BJ (cell line): ENCODE measurements around the gene TMEM258. TPM values are rescaled to one million over a fixed set of nuclear protein-coding genes. Genes with fewer than 3 reads are reported as not detected.

Experiments
- CTCF ChIA-PET: fragments of 350-600 bp; formaldehyde crosslinking; extraction: SDS; loops from one replicate; lab custom pipeline; 2021; ENCODE audit warnings: antibody characterized with exemption, inconsistent platforms; lab: Yijun Ruan, JAX
- POLR2A ChIA-PET: fragments of 300-600 bp; sonication (Branson Sonifier 250); formaldehyde crosslinking; extraction: SDS; loops from one replicate; lab custom pipeline; 2021; ENCODE audit warnings: antibody characterized with exemption; lab: Charles Lee
- DNase-seq: peaks from one replicate; pipeline ENCODE4 v3.0.0-alpha.2; 2011; ENCODE audit warnings: low read depth
- H3K27me3 ChIP-seq: 2 replicates; pipeline ENCODE4 v1.6.0; 2011; ENCODE audit warnings: low read length; ENCODE audit not compliant: control insufficient read depth, insufficient read depth
- H3K36me3 ChIP-seq: 2 replicates; pipeline ENCODE4 v1.5.1; 2011; ENCODE audit warnings: low read length; ENCODE audit not compliant: control insufficient read depth, insufficient read depth
- H3K4me3 ChIP-seq: 2 replicates; pipeline ENCODE4 v1.5.1; 2011; ENCODE audit warnings: low read depth, mild to moderate bottlenecking, control low read depth, low read length
- CTCF ChIP-seq: IDR thresholded peaks from 2 replicates; pipeline ENCODE4 v1.5.1; 2011; ENCODE audit warnings: low read depth, mild to moderate bottlenecking, control low read depth, inconsistent platforms, low read length, moderate library complexity; ENCODE audit not compliant: insufficient read depth
- polyA plus RNA-seq: library from polyadenylated mRNA; depleted of rRNA; stranded (reverse); fragments of >200 nt; gene quantifications from 2 replicates; pipeline ENCODE4 v1.2.3, GENCODE V29; 2011

Gene TMEM258
- polyA plus RNA-seq, 1 experiment = 371 TPM

- Histone ChIP-seq H3K27me3 (no peaks in the 10 kb centered on the region), H3K4me3 (no peak overlapping the region), H3K36me3 (peaks cover 22% of the 10 kb centered on the region)
- DNase-seq = no peak
- TF ChIP-seq CTCF = no peak
- CTCF ChIA-PET = interaction anchor here (1.2 to 1.8 kb wide), 3 partner anchors 8 to 36 kb away, joined by 6 to 8 read pairs (median 6); no protein-coding TSS in a partner anchor
- POLR2A ChIA-PET = no interaction called here
Measured at GRCh38 chr11:61783717-61784505, 8.5 kb downstream of the TMEM258 start.

GRCh38 chr11:61782841-61783240, 9.6 kb downstream of the TMEM258 start:
- Histone ChIP-seq H3K27me3 (no peaks in the 10 kb centered on the region), H3K36me3 (peaks cover 17% of the 10 kb centered on the region), H3K4me3 (no peak overlapping the region)
- DNase-seq = no peak
- ChIA-PET CTCF (interaction anchor here (0.6 to 3.3 kb wide), 4 partner anchors 30 to 330 kb away, joined by 3 to 15 read pairs (median 4); no protein-coding TSS in a partner anchor), POLR2A (no interaction called here)
- TF ChIP-seq CTCF = no peak

- H3K36me3 ChIP-seq = peaks cover 11% of the 10 kb centered on the region
- no peak for DNase-seq
- no peak overlapping the region for H3K4me3 ChIP-seq
- no peak for TF ChIP-seq CTCF
- H3K27me3 ChIP-seq = no peaks in the 10 kb centered on the region
- CTCF ChIA-PET = interaction anchor here (0.6 to 3.3 kb wide), 5 partner anchors 16 to 331 kb away, joined by 3 to 15 read pairs (median 3); no protein-coding TSS in a partner anchor
- POLR2A ChIA-PET = no interaction called here
Measured at GRCh38 chr11:61782299-61782698, 10.1 kb downstream of the TMEM258 start.

- ChIA-PET POLR2A (no interaction called here), CTCF (interaction anchor here (1.2 to 3.3 kb wide), 4 partner anchors 15 to 332 kb away, joined by 3 to 15 read pairs (median 4); no protein-coding TSS in a partner anchor)
- Histone ChIP-seq H3K4me3 (no peak overlapping the region), H3K27me3 (no peaks in the 10 kb centered on the region), H3K36me3 (peaks cover 6% of the 10 kb centered on the region; the same call in 1 of the 2 replicates)
- TF ChIP-seq CTCF = no peak
- no peak for DNase-seq
Measured at GRCh38 chr11:61781585-61781984, 10.8 kb downstream of the TMEM258 start.

GRCh38 chr11:61780581-61781162, 11.7 kb downstream of the TMEM258 start:
- Histone ChIP-seq H3K4me3 (no peak overlapping the region), H3K27me3 (no peaks in the 10 kb centered on the region), H3K36me3 (peaks cover 3% of the 10 kb centered on the region; the same call in 1 of the 2 replicates)
- ChIA-PET CTCF (interaction anchor here (0.7 to 3.3 kb wide), 8 partner anchors 12 to 327 kb away, joined by 3 to 15 read pairs (median 4); partner anchors contain the start of gene FADS2), POLR2A (no interaction called here)
- no peak for DNase-seq
- no peak for TF ChIP-seq CTCF
